SJSA1 (cell line): ENCODE measurements around the gene AKAP12. TPM values are rescaled to one million over a fixed set of nuclear protein-coding genes. Genes with fewer than 3 reads are reported as not detected.

ENCODE experiments used
- DNase-seq, 2 experiments: peaks; one replicate each; pipeline ENCODE4 v3.0.0-alpha.2; 2015 to 2020; ENCODE audit warnings: low spot score in 2 of 2, low read depth in 1 of 2
- H3K27ac ChIP-seq: fragments of 250-450 bp; sonication (Bioruptor Pico); 2 replicates; pipeline ENCODE4 v1.5.1; 2020; ENCODE audit warnings: mild to moderate bottlenecking, moderate library complexity
- H3K27me3 ChIP-seq: fragments of 250-450 bp; sonication (Bioruptor Pico); replicated peaks from 2 replicates; pipeline ENCODE4 v1.5.1; 2020; ENCODE audit warnings: mild to moderate bottlenecking, moderate library complexity
- H3K36me3 ChIP-seq: fragments of 250-450 bp; sonication (Bioruptor Pico); 2 replicates; pipeline ENCODE4 v1.5.1; 2020; ENCODE audit warnings: mild to moderate bottlenecking
- H3K4me1 ChIP-seq: fragments of 250-450 bp; sonication (Bioruptor Pico); replicated peaks from 2 replicates; pipeline ENCODE4 v1.6.1; 2021; ENCODE audit warnings: mild to moderate bottlenecking
- H3K4me3 ChIP-seq: fragments of 250-450 bp; sonication (Bioruptor Pico); 2 replicates; pipeline ENCODE4 v1.5.1; 2020; ENCODE audit warnings: mild to moderate bottlenecking
- H3K9me3 ChIP-seq: fragments of 250-450 bp; sonication (Bioruptor Pico); replicated peaks from 2 replicates; pipeline ENCODE4 v1.5.1; 2020; ENCODE audit warnings: mild to moderate bottlenecking
- total RNA-seq: library from RNA; depleted of rRNA; stranded (reverse); fragments of >200 nt; shearing (Covaris generic); gene quantifications from 2 replicates; pipeline ENCODE4 v1.2.3, GENCODE V29; 2014; rRNA removed

The AKAP12 gene
- total RNA-seq, 1 experiment from 2014 or later = 5.9 TPM

DNA sequence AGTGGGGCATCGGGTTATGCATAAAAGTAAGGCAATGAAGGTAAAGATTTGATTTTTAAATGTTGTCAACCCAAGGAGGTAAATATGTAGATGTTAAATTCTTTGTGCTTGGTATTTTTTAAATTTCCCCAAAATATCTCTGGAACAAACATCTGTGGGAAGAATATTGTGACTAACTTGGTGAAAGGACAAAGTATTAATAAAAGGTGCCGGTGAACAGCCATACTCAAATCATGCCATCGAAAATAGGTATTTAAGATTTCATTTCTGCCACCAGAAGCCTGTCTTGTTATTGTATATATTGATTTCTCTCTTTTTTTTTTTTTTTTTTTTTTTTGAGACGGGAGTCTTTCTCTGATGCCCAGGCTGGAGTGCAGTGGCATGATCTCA is 164.1 kb downstream of the AKAP12 start:
- H3K27ac ChIP-seq = no peak overlapping the region
- H3K4me3 ChIP-seq = no peak overlapping the region
- H3K27me3 ChIP-seq = no peaks in the 10 kb centered on the region
- H3K4me1 ChIP-seq = peaks cover 8% of the 10 kb centered on the region
- no peak for DNase-seq
- peaks cover 66% of the 10 kb centered on the region for H3K36me3 ChIP-seq
- no peaks in the 10 kb centered on the region for H3K9me3 ChIP-seq

Other genes starting within 250 kb of the AKAP12 start
- gene ZBTB2, start 151.6 kb downstream of the AKAP12 start, total RNA-seq = 21.1 and 23.4 TPM in 2 replicates
- gene RMND1, start 212.2 kb downstream of the AKAP12 start, total RNA-seq = 13.5 and 25.9 TPM in 2 replicates